OCI-LY1 (cell line): ENCODE results near the gene PPP1R14B.

ENCODE experiments used
- H2AFZ ChIP-seq: fragments of 200-600 bp; sonication (generic), shearing (Covaris generic); 2 replicates; pipeline ENCODE4 v1.6.0; 2014; ENCODE audit warnings: antibody characterized with exemption, mild to moderate bottlenecking, low read length
- H3F3A ChIP-seq: fragments of 200-600 bp; sonication (generic), shearing (Covaris generic); 2 replicates; pipeline ENCODE4 v1.6.0; 2014; ENCODE audit warnings: mild to moderate bottlenecking, antibody characterized with exemption, low read length, moderate library complexity; ENCODE audit not compliant: insufficient read depth
- H3K27ac ChIP-seq: fragments of 200-600 bp; sonication (generic); 2 replicates; pipeline ENCODE4 v1.5.1; 2014; ENCODE audit warnings: low read length, mixed run types, mild to moderate bottlenecking, low read depth; ENCODE audit not compliant: poor library complexity, severe bottlenecking
- H3K27me3 ChIP-seq: fragments of 200-600 bp; sonication (generic); 2 replicates; pipeline ENCODE4 v1.6.0; 2014; ENCODE audit warnings: antibody characterized with exemption, mild to moderate bottlenecking, low read length, moderate library complexity; ENCODE audit not compliant: insufficient read depth
- H3K36me3 ChIP-seq: fragments of 200-600 bp; sonication (generic); 2 replicates; pipeline ENCODE4 v1.6.1; 2014; ENCODE audit warnings: mild to moderate bottlenecking, antibody characterized with exemption, low read length, moderate library complexity, mixed read lengths; ENCODE audit not compliant: insufficient read depth
- H3K4me1 ChIP-seq: fragments of 200-600 bp; sonication (generic); 2 replicates; pipeline ENCODE4 v1.5.1; 2014; ENCODE audit warnings: mild to moderate bottlenecking, low read length, moderate library complexity; ENCODE audit not compliant: insufficient read depth, severe bottlenecking
- H3K4me2 ChIP-seq: fragments of 200-600 bp; sonication (generic), shearing (Covaris generic); 2 replicates; pipeline ENCODE4 v1.6.1; 2014; ENCODE audit warnings: low read length
- H3K4me3 ChIP-seq: fragments of 200-600 bp; sonication (generic); 2 replicates; pipeline ENCODE4 v1.5.1; 2014; ENCODE audit warnings: low read length, low read depth, mild to moderate bottlenecking, mixed read lengths; ENCODE audit not compliant: poor library complexity, severe bottlenecking
- H3K79me2 ChIP-seq: fragments of 200-600 bp; shearing (Covaris generic); 2 replicates; pipeline ENCODE4 v1.6.1; 2016; ENCODE audit warnings: mixed run types, low read length, mixed read lengths; ENCODE audit not compliant: insufficient read depth
- H3K9ac ChIP-seq: fragments of 200-600 bp; sonication (generic), shearing (Covaris generic); 2 replicates; pipeline ENCODE4 v1.6.1; 2014; ENCODE audit warnings: mild to moderate bottlenecking, low read length, mixed read lengths
- H3K9me2 ChIP-seq: fragments of 200-600 bp; sonication (generic), shearing (Covaris generic); 2 replicates; pipeline ENCODE4 v1.6.1; 2014; ENCODE audit warnings: low read depth, mild to moderate bottlenecking, low read length, mixed read lengths
- H3K9me3 ChIP-seq: fragments of 200-600 bp; shearing (Covaris generic); 2 replicates; pipeline ENCODE4 v1.6.1; 2014; ENCODE audit warnings: low read length, mixed read lengths
- H4K20me1 ChIP-seq: fragments of 200-600 bp; sonication (generic), shearing (Covaris generic); 2 replicates; pipeline ENCODE4 v1.6.0; 2016; ENCODE audit warnings: mild to moderate bottlenecking, low read length; ENCODE audit not compliant: insufficient read depth
- CTCF ChIP-seq: fragments of 200-600 bp; sonication (generic), shearing (Covaris generic); IDR thresholded peaks from 2 replicates; pipeline ENCODE4 v1.5.1; 2017; ENCODE audit warnings: mild to moderate bottlenecking, antibody characterized with exemption, low read length, moderate library complexity, mixed read lengths
- EZH2 ChIP-seq: fragments of 200-600 bp; sonication (generic), shearing (Covaris generic); IDR thresholded peaks from 2 replicates; pipeline ENCODE4 v1.8.0; 2017; ENCODE audit warnings: borderline replicate concordance, mixed run types, mild to moderate bottlenecking, antibody characterized with exemption, low read length, moderate library complexity, mixed read lengths

The PPP1R14B gene

GRCh38 chr11:64260147-64260708 lies 13.5 kb upstream of the PPP1R14B start:
- Histone ChIP-seq H3K27me3 (no peaks in the 10 kb centered on the region), H3K4me3 (no peak overlapping the region), H3K4me2 (no peak overlapping the region), H3K79me2 (no peaks in the 10 kb centered on the region), H3F3A (no peaks in the 10 kb centered on the region), H3K4me1 (no peaks in the 10 kb centered on the region), H3K27ac (no peak overlapping the region), H3K9me2 (no peaks in the 10 kb centered on the region), H2AFZ (no peak overlapping the region), H4K20me1 (no peaks in the 10 kb centered on the region), H3K9ac (no peak overlapping the region), H3K36me3 (peaks cover 37% of the 10 kb centered on the region), H3K9me3 (no peaks in the 10 kb centered on the region)
- no peak for TF ChIP-seq CTCF
- no peak for TF ChIP-seq EZH2

GRCh38 chr11:64259533-64260067 lies 12.9 kb upstream of the PPP1R14B start:
- Histone ChIP-seq H2AFZ (no peak overlapping the region), H3K4me1 (no peaks in the 10 kb centered on the region), H3K27me3 (no peaks in the 10 kb centered on the region), H4K20me1 (no peaks in the 10 kb centered on the region), H3K4me3 (no peak overlapping the region), H3K79me2 (no peaks in the 10 kb centered on the region), H3K4me2 (no peak overlapping the region), H3K9ac (no peak overlapping the region), H3K27ac (no peak overlapping the region), H3K9me3 (no peaks in the 10 kb centered on the region), H3K9me2 (no peaks in the 10 kb centered on the region), H3K36me3 (peaks cover 41% of the 10 kb centered on the region), H3F3A (no peaks in the 10 kb centered on the region)
- TF ChIP-seq EZH2 (no peak), CTCF (no peak)

DNA sequence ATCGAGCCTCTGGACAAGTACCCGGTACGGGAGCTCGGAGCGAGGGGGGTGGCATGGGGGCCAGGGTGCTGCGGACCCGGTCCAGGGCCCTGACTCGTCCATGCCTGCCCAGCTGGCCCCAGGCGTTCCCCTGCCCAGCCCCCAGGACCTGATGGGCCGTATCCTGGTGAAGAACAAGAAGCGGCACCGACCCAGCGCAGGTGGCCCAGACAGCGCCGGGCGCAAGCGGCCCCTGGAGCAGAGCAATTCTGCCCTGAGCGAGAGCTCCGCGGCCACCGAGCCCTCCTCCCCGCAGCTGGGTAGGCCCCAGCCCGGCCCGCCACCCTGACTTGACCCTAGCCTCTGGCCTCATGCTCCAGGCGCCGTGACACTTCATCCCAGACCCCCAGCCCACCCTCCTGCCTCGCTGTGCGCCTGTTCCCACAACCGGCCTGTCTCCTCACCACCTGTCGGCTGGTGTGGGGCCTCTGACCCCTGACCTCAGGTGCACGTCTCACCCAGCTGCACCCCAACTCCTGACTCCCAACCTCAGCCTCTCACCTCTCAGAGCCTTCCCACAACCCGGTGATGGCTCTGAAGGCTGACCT lies 12.3 kb upstream of the PPP1R14B start:
- Histone ChIP-seq H3K9me2 (no peaks in the 10 kb centered on the region), H3K4me2 (no peak overlapping the region), H3K36me3 (peaks cover 44% of the 10 kb centered on the region), H2AFZ (no peak overlapping the region), H3K27ac (no peak overlapping the region), H3K27me3 (no peaks in the 10 kb centered on the region), H3K9ac (no peak overlapping the region), H4K20me1 (no peaks in the 10 kb centered on the region), H3K9me3 (no peaks in the 10 kb centered on the region), H3K4me1 (no peaks in the 10 kb centered on the region), H3F3A (no peaks in the 10 kb centered on the region), H3K4me3 (no peak overlapping the region), H3K79me2 (no peaks in the 10 kb centered on the region)
- no peak for TF ChIP-seq EZH2
- TF ChIP-seq CTCF: no peak
